Measurements from ENCODE around the gene PUS1. TPM values are rescaled to one million over a fixed set of nuclear protein-coding genes. Genes with fewer than 3 reads are reported as not detected.

The PUS1 gene
- total and polyA plus RNA-seq, 2 of the 4 experiments (the other 2 are of a cell fraction) = 14.0 to 36.7 TPM

DNA sequence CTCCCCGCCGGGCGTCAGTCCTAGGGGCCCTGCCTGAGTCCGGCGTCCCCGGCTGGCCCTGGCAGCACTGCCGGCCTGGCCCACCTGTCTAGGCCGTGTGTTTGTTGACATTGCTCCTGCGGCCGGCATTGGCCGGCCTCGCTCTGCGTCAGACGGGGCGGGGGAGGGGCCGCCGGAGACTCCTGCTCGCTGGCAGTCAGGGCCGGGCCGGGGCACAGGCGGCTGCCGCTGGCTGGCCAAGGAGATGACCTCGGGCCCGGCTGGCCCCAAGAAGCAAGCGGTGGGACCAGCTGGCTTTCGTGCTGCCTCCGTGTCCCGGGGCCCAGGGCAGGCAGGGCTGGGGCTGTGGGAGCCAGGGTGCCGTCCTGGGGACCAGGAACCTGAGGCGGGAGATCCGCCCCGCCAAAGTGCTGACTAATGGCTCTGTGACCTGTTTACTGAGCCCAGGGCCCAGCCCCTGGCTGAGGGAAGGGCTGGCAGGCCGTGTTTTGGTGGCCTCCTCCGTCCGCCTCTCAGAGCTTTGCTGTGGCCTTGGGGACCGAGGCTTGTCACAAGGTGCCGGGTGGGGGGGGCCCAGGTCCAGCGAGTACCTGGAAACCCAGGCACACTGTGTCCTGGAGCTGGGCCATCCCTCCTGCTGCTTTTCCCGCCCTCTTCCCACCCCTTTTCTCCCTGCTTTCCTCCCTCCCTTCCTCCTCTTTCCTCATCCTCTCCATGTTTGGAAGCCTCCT, 32.8 kb upstream of the PUS1 start:
- POLR2A ChIA-PET (ENCODE audit: unreplicated experiment) = interaction anchor here (1.0 kb wide), 1 partner anchor 14 kb away, joined by 3 read pairs; no protein-coding TSS in a partner anchor
- peak; percentile 60; the same call in 1 of the 2 replicates for TF ChIP-seq MAZ (IDR thresholded peaks at IDR 0.05; ENCODE audit: borderline replicate concordance, low read depth, low read length)
- peak; percentile 94 for TF ChIP-seq POLR2A (IDR thresholded peaks at IDR 0.05; ENCODE audit: low read depth, low read length)
- TF ChIP-seq RFX5 (IDR thresholded peaks at IDR 0.05; ENCODE audit: low read depth, low read length) = no peak
- TF ChIP-seq SMC3 (IDR thresholded peaks at IDR 0.05; ENCODE audit: low read depth, low read length) = no peak
- TF ChIP-seq, protein P1, sequence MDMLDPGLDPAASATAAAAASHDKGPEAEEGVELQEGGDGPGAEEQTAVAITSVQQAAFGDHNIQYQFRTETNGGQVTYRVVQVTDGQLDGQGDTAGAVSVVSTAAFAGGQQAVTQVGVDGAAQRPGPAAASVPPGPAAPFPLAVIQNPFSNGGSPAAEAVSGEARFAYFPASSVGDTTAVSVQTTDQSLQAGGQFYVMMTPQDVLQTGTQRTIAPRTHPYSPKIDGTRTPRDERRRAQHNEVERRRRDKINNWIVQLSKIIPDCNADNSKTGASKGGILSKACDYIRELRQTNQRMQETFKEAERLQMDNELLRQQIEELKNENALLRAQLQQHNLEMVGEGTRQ (IDR thresholded peaks at IDR 0.05; ENCODE audit: low read depth, low read length) = peak; percentile 18; the same call in 1 of the 2 replicates
- TF ChIP-seq, protein P2, sequence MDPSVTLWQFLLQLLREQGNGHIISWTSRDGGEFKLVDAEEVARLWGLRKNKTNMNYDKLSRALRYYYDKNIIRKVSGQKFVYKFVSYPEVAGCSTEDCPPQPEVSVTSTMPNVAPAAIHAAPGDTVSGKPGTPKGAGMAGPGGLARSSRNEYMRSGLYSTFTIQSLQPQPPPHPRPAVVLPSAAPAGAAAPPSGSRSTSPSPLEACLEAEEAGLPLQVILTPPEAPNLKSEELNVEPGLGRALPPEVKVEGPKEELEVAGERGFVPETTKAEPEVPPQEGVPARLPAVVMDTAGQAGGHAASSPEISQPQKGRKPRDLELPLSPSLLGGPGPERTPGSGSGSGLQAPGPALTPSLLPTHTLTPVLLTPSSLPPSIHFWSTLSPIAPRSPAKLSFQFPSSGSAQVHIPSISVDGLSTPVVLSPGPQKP (IDR thresholded peaks at IDR 0.05; ENCODE audit: borderline replicate concordance, low read depth, low read length) = no peak
- TF ChIP-seq, protein P3, sequence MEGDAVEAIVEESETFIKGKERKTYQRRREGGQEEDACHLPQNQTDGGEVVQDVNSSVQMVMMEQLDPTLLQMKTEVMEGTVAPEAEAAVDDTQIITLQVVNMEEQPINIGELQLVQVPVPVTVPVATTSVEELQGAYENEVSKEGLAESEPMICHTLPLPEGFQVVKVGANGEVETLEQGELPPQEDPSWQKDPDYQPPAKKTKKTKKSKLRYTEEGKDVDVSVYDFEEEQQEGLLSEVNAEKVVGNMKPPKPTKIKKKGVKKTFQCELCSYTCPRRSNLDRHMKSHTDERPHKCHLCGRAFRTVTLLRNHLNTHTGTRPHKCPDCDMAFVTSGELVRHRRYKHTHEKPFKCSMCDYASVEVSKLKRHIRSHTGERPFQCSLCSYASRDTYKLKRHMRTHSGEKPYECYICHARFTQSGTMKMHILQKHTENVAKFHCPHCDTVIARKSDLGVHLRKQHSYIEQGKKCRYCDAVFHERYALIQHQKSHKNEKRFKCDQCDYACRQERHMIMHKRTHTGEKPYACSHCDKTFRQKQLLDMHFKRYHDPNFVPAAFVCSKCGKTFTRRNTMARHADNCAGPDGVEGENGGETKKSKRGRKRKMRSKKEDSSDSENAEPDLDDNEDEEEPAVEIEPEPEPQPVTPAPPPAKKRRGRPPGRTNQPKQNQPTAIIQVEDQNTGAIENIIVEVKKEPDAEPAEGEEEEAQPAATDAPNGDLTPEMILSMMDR (conservative IDR thresholded peaks at IDR 0.05; ENCODE audit: low read depth, low read length) = no peak
- TF ChIP-seq NFE2L2 (IDR thresholded peaks at IDR 0.05; ENCODE audit: low read depth, low read length) = no peak
- no peak for TF ChIP-seq FOS (IDR thresholded peaks at IDR 0.05; ENCODE audit: low read depth, low read length)
- TF ChIP-seq MAFK (IDR thresholded peaks at IDR 0.05; ENCODE audit: low read depth, low read length) = peak; percentile 91
- TF ChIP-seq BHLHE40 (IDR thresholded peaks at IDR 0.05; ENCODE audit: low read depth, low read length) = no peak
- no peak for TF ChIP-seq CHD1 (IDR thresholded peaks at IDR 0.05; ENCODE audit: low read depth, low read length)
- no peak for TF ChIP-seq RCOR1 (IDR thresholded peaks at IDR 0.05; ENCODE audit: insufficient replicate concordance, low read length)

More for the DNA sequence above, 32.8 kb upstream of the PUS1 start:
- H3K27me3 ChIP-seq (ENCODE audit: control insufficient read depth, insufficient read depth, low read length) = no peaks in the 10 kb centered on the region; the same call in 1 of the 2 replicates
- peak overlapping the region; percentile 14; the same call in 1 of the 2 replicates for H4K5ac ChIP-seq (ENCODE audit: low read depth, low read length)
- intact Hi-C loops (cut with micrococcal nuclease) (loop anchor here (2.0 to 5.0 kb wide), 2 partner anchors 33 to 64 kb away; partner anchors contain the start of gene PUS1), in situ Hi-C loops (cut with MboI; ENCODE audit: low sequenced_read_pairs) (no loop called here), dilution Hi-C loops (cut with HindIII; ENCODE audit: low sequenced_read_pairs, unreplicated experiment) (no loop called here)
- 0 out of 2 replicates have a peak overlapping the region, but pooled peaks have one; percentile 26 for H3K14ac ChIP-seq (replicated peaks; ENCODE audit: low read depth, low read length)
- peaks cover 7 to 45% of the 10 kb centered on the region in 2 experiments for H3K79me1 ChIP-seq (ENCODE audit: low read depth in 1 of 2, low read length in 2 of 2)
- peak overlapping the region; percentile 86 for H2AK9ac ChIP-seq (replicated peaks; ENCODE audit: low read depth, low read length, poor library complexity)
- H3K9ac ChIP-seq (ENCODE audit: low read depth, low read length) = peak overlapping the region; percentile 62
- no TSS peak for BruUV-seq (replicated peaks)
- H4K8ac ChIP-seq (ENCODE audit: low read depth in 2 of 2, low read length in 2 of 2) = peak overlapping the region in 1 of 2 experiments; percentile 62; a peak in 1 of 4 replicates
- H3K9me3 ChIP-seq (ENCODE audit: control insufficient read depth, insufficient read depth, low read length) = no peaks in the 10 kb centered on the region
- peak overlapping the region; percentile 59 for H3K4me3 ChIP-seq (ENCODE audit: insufficient read depth, low read depth, low read length)
- H2BK5ac ChIP-seq (ENCODE audit: low read depth, low read length, poor library complexity, severe bottlenecking) = peak overlapping the region; percentile 87
- H3K56ac ChIP-seq (ENCODE audit: extremely low read depth, insufficient read depth, low read length) = no peak overlapping the region
- peaks cover 10% of the 10 kb centered on the region for H3K4me1 ChIP-seq (ENCODE audit: control insufficient read depth, insufficient read depth, low read length)
- peak overlapping the region; percentile 98 for H3K4me2 ChIP-seq (ENCODE audit: low read depth, low read length)
- H2BK15ac ChIP-seq (ENCODE audit: low read depth, low read length) = no peak overlapping the region
- peaks cover 9% of the 10 kb centered on the region; the same call in 1 of the 2 replicates for H3K9me1 ChIP-seq (ENCODE audit: insufficient read depth, low read length)
- H3K27ac ChIP-seq (ENCODE audit: insufficient read depth, low read length) = peak overlapping the region; percentile 87
- peak overlapping the region; percentile 55 for H4K91ac ChIP-seq (ENCODE audit: insufficient read depth, low read depth, low read length)
- H4K20me1 ChIP-seq (ENCODE audit: insufficient read depth, low read length) = peaks cover 25% of the 10 kb centered on the region
- H2AFZ ChIP-seq (replicated peaks; ENCODE audit: low read length, poor library complexity) = peak overlapping the region; percentile 88
- WGBS, 2 experiments (ENCODE audit: extremely low coverage in 2 of 2, insufficient read length in 1 of 2) = 3% methylated on average over 20 of the region's 39 CpGs; no CpG with 5 or more reads in 1 of the 2 experiments
- 0 out of 2 replicates have a peak overlapping the region, but pooled peaks have one; percentile 20 for H2AK5ac ChIP-seq (ENCODE audit: low read depth, low read length)
- ATAC-seq (ENCODE audit: low read depth) (peak; percentile 78), DNase-seq (peak; percentile 89)
- H2BK120ac ChIP-seq (ENCODE audit: low read depth, low read length) = peak overlapping the region; percentile 49
- H3K4ac ChIP-seq (ENCODE audit: low read depth, low read length) = peak overlapping the region; percentile 54
- peaks cover 19% of the 10 kb centered on the region; the same call in 1 of the 2 replicates for H3K36me3 ChIP-seq (ENCODE audit: control insufficient read depth, insufficient read depth, low read length)
- no peak overlapping the region for H3K23ac ChIP-seq (ENCODE audit: low read depth, low read length)
- CTCF ChIA-PET = no interaction called here
- H2BK20ac ChIP-seq (ENCODE audit: low read depth, low read length) = no peak overlapping the region
- peak overlapping the region; percentile 11; the same call in 1 of the 2 replicates for H3K18ac ChIP-seq (ENCODE audit: low read depth, low read length)

All from IMR-90 (cell line).